ENCODE measurements around the gene DSP. TPM values are rescaled to one million over a fixed set of nuclear protein-coding genes. Genes with fewer than 3 reads are reported as not detected.
A peak's percentile ranks its signal among the peaks of the same experiment; 100 is the strongest.

DSP gene
- total and polyA plus RNA-seq, 2 experiments from 2014 or later = 76.4 to 108 TPM

GRCh38 chr6:7559651-7560385, 18.3 kb downstream of the DSP start:
- Histone ChIP-seq H3F3A (ENCODE audit: insufficient read depth) (peaks cover 38% of the 10 kb centered on the region), H3K4me2 (ENCODE audit: unreplicated experiment) (no peak overlapping the region), H3K4me3 (no peak overlapping the region), H3K4me1 (ENCODE audit: insufficient read depth) (0 out of 2 replicates have a peak, but pooled peaks cover 11% of the 10 kb centered on the region), H2AFZ (no peak overlapping the region), H4K20me1 (ENCODE audit: insufficient read depth) (no peaks in the 10 kb centered on the region), H3K9me2 (ENCODE audit: insufficient read depth) (no peaks in the 10 kb centered on the region), H3K27ac (peak overlapping the region; percentile 49), H3K36me3 (ENCODE audit: low read depth) (peaks cover 68% of the 10 kb centered on the region), H3K79me2 (ENCODE audit: insufficient read depth) (peaks cover 67% of the 10 kb centered on the region), H3K27me3 (replicated peaks; ENCODE audit: insufficient read depth) (no peaks in the 10 kb centered on the region), H3K9ac (no peak overlapping the region), H3K9me3 (ENCODE audit: low read depth) (no peaks in the 10 kb centered on the region)
- in situ Hi-C loops (cut with MboI) = no loop called here
- peak; percentile 62 for DNase-seq
- TF ChIP-seq EZH2phosphoT487 (IDR thresholded peaks at IDR 0.05; ENCODE audit: insufficient read depth, low read depth) = no peak
- no peak for TF ChIP-seq EZH2 (IDR thresholded peaks at IDR 0.05; ENCODE audit: insufficient read depth, poor library complexity, severe bottlenecking)
- WGBS, 2 experiments (ENCODE audit: low coverage in 1 of 2, low lambda C conversion rate in 2 of 2, missing lambda C conversion rate in 2 of 2) = 62 to 78% methylated on average over 2 of the region's 2 CpGs

- H3K79me2 ChIP-seq (ENCODE audit: insufficient read depth) = peaks cover 52% of the 10 kb centered on the region
- no peak for TF ChIP-seq EZH2phosphoT487 (IDR thresholded peaks at IDR 0.05; ENCODE audit: insufficient read depth, low read depth)
- no peak for TF ChIP-seq EZH2 (IDR thresholded peaks at IDR 0.05; ENCODE audit: insufficient read depth, poor library complexity, severe bottlenecking)
- H3F3A ChIP-seq (ENCODE audit: insufficient read depth) = peaks cover 52% of the 10 kb centered on the region
- H3K9me2 ChIP-seq (ENCODE audit: insufficient read depth) = no peaks in the 10 kb centered on the region
- H4K20me1 ChIP-seq (ENCODE audit: insufficient read depth) = no peaks in the 10 kb centered on the region
- in situ Hi-C loops (cut with MboI) = no loop called here
- no peaks in the 10 kb centered on the region for H3K27me3 ChIP-seq (replicated peaks; ENCODE audit: insufficient read depth)
- peaks cover 63% of the 10 kb centered on the region for H3K36me3 ChIP-seq (ENCODE audit: low read depth)
- no peak overlapping the region for H3K4me3 ChIP-seq
- no peaks in the 10 kb centered on the region for H3K9me3 ChIP-seq (ENCODE audit: low read depth)
- no peak overlapping the region for H3K4me2 ChIP-seq (ENCODE audit: unreplicated experiment)
- 80 to 85% methylated on average over 19 of the region's 19 CpGs for WGBS, 2 experiments (ENCODE audit: low coverage in 1 of 2, low lambda C conversion rate in 2 of 2, missing lambda C conversion rate in 2 of 2)
- H3K4me1 ChIP-seq (ENCODE audit: insufficient read depth) = peaks cover 26% of the 10 kb centered on the region
- no peak overlapping the region for H2AFZ ChIP-seq
- DNase-seq = peak; percentile 51
- H3K27ac ChIP-seq = no peak overlapping the region
- H3K9ac ChIP-seq = no peak overlapping the region
Observed at GRCh38 chr6:7561153-7561964, 19.9 kb downstream of the DSP start.

GRCh38 chr6:7562769-7563168, 21.3 kb downstream of the DSP start:
- Histone ChIP-seq H3K27me3 (replicated peaks; ENCODE audit: insufficient read depth) (no peaks in the 10 kb centered on the region), H3K36me3 (ENCODE audit: low read depth) (peaks cover 64% of the 10 kb centered on the region), H3K9ac (no peak overlapping the region), H3K9me3 (ENCODE audit: low read depth) (no peaks in the 10 kb centered on the region), H3K27ac (no peak overlapping the region), H3K79me2 (ENCODE audit: insufficient read depth) (peaks cover 39% of the 10 kb centered on the region), H3K4me1 (ENCODE audit: insufficient read depth) (peaks cover 41% of the 10 kb centered on the region), H3F3A (ENCODE audit: insufficient read depth) (peaks cover 66% of the 10 kb centered on the region), H3K4me2 (ENCODE audit: unreplicated experiment) (no peak overlapping the region), H4K20me1 (ENCODE audit: insufficient read depth) (no peaks in the 10 kb centered on the region), H2AFZ (no peak overlapping the region), H3K4me3 (no peak overlapping the region), H3K9me2 (ENCODE audit: insufficient read depth) (no peaks in the 10 kb centered on the region)
- TF ChIP-seq EZH2 (IDR thresholded peaks at IDR 0.05; ENCODE audit: insufficient read depth, poor library complexity, severe bottlenecking) (no peak), EZH2phosphoT487 (IDR thresholded peaks at IDR 0.05; ENCODE audit: insufficient read depth, low read depth) (no peak)
- WGBS, 2 experiments (ENCODE audit: low coverage in 1 of 2, low lambda C conversion rate in 2 of 2, missing lambda C conversion rate in 2 of 2) = 58 to 70% methylated on average over 4 of the region's 4 CpGs
- in situ Hi-C loops (cut with MboI) = no loop called here
- DNase-seq = no peak

GRCh38 chr6:7566107-7566506, 24.6 kb downstream of the DSP start:
- WGBS, 2 experiments (ENCODE audit: low coverage in 1 of 2, low lambda C conversion rate in 2 of 2, missing lambda C conversion rate in 2 of 2) = 23 to 34% methylated on average over 2 of the region's 2 CpGs
- TF ChIP-seq EZH2 (IDR thresholded peaks at IDR 0.05; ENCODE audit: insufficient read depth, poor library complexity, severe bottlenecking) (no peak), EZH2phosphoT487 (IDR thresholded peaks at IDR 0.05; ENCODE audit: insufficient read depth, low read depth) (no peak)
- peak; percentile 85 for DNase-seq
- peak overlapping the region; percentile 18 for H3K4me3 ChIP-seq
- H3K9me2 ChIP-seq (ENCODE audit: insufficient read depth) = no peaks in the 10 kb centered on the region
- no peaks in the 10 kb centered on the region for H3K9me3 ChIP-seq (ENCODE audit: low read depth)
- H3K27me3 ChIP-seq (replicated peaks; ENCODE audit: insufficient read depth) = no peaks in the 10 kb centered on the region
- H2AFZ ChIP-seq = peak overlapping the region; percentile 23
- H3K9ac ChIP-seq = peak overlapping the region; percentile 61
- peak overlapping the region; percentile 25 for H3K4me2 ChIP-seq (ENCODE audit: unreplicated experiment)
- H3K4me1 ChIP-seq (ENCODE audit: insufficient read depth) = peaks cover 39% of the 10 kb centered on the region
- H3K79me2 ChIP-seq (ENCODE audit: insufficient read depth) = peaks cover 29% of the 10 kb centered on the region
- no peaks in the 10 kb centered on the region for H4K20me1 ChIP-seq (ENCODE audit: insufficient read depth)
- peak overlapping the region; percentile 78 for H3K27ac ChIP-seq
- in situ Hi-C loops (cut with MboI) = no loop called here
- H3F3A ChIP-seq (ENCODE audit: insufficient read depth) = peaks cover 49% of the 10 kb centered on the region
- peaks cover 72% of the 10 kb centered on the region for H3K36me3 ChIP-seq (ENCODE audit: low read depth)
